NB4 (cell line): ENCODE measurements around the gene GALNT12.

Experiments
- CTCF ChIP-seq: IDR thresholded peaks from one replicate; pipeline ENCODE4 v1.5.1; 2012; ENCODE audit warnings: low read depth, low read length
- MYC ChIP-seq: IDR thresholded peaks from 2 replicates; pipeline ENCODE4 v1.6.1; 2011; ENCODE audit warnings: low read depth, low read length
- TF ChIP-seq, protein P1 (sequence below): IDR thresholded peaks from 2 replicates; pipeline ENCODE4 v1.6.1; 2011; ENCODE audit warnings: low read depth, low read length

GRCh38 chr9:98869866-98870265, 62.4 kb downstream of the GALNT12 start:
- TF ChIP-seq CTCF (no peak), MYC (no peak)
- TF ChIP-seq, protein P1, sequence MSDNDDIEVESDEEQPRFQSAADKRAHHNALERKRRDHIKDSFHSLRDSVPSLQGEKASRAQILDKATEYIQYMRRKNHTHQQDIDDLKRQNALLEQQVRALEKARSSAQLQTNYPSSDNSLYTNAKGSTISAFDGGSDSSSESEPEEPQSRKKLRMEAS: no peak
